Measurements from ENCODE around the gene CLIC3. TPM values are rescaled to one million over a fixed set of nuclear protein-coding genes. Genes with fewer than 3 reads are reported as not detected.

The CLIC3 gene
- total RNA-seq = 0.20 and 0.73 TPM in 2 replicates

GRCh38 chr9:136996361-136997292, at the start of gene CLIC3:
Gene CLIC3 (minus strand): TSS chr9:136996568. CDS start chr9:136996543, 25 bp downstream.

GRCh38 chr9:137031904-137032640, 35.7 kb upstream of the CLIC3 start, which contains the start of gene FUT7:
Gene FUT7 (minus strand): TSS chr9:137032088. CDS start chr9:137031991, 97 bp downstream.

DNA sequence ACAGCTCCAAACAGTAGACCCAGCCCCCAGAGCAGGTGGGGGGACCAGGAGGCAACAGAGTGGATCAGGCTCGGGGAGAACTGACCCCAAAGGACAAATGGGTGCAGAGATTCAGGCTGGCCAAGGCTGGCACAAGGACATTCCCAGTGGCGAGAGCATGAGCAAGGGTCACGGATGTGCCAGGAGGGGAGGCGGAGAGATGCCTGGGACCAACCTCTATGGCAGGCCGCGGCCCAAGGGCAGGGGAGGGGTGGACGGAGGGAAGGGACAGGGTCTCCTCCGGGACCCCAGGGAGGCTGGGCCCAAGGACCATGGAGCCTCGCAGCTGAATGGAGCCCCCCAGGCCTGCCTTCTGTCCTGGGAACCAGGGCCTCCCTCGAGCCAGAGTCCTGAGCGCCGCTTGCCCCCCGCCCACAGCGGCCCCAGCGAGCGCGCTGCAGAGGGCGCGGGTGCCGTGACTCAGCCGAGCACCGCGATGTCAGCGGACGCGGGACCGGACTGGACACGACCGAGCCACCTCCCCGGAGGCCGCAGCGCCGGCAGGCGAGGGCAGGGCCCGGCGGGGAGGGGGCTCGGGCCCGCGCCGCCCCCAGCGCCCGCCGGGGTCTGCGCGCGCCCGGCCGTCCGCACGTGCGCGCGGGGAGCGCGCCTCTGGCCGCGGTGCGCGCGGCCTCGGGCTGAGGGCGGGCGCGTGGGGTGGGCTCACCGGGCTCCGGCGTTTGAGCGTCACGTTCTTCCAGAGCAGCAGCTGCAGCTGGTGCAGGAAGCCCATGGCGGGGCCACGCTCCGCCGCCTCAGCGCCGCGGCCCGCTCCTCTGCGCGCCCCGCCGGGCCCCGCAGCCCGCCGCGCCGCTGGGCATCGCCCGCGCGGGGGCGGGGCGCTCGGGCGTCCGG, 31.2 kb upstream of the CLIC3 start, which contains the start of gene ABCA2:
Gene ABCA2 (minus strand): TSS at position 869 of the 894 bp plus-strand sequence. CDS start 97 bp downstream, at position 772.

GRCh38 chr9:136991993-136992818, 4.2 kb downstream of the CLIC3 start, which contains the start of gene PAXX:
Gene PAXX (plus strand): TSS chr9:136992422. CDS start chr9:136992444, 22 bp downstream.

DNA sequence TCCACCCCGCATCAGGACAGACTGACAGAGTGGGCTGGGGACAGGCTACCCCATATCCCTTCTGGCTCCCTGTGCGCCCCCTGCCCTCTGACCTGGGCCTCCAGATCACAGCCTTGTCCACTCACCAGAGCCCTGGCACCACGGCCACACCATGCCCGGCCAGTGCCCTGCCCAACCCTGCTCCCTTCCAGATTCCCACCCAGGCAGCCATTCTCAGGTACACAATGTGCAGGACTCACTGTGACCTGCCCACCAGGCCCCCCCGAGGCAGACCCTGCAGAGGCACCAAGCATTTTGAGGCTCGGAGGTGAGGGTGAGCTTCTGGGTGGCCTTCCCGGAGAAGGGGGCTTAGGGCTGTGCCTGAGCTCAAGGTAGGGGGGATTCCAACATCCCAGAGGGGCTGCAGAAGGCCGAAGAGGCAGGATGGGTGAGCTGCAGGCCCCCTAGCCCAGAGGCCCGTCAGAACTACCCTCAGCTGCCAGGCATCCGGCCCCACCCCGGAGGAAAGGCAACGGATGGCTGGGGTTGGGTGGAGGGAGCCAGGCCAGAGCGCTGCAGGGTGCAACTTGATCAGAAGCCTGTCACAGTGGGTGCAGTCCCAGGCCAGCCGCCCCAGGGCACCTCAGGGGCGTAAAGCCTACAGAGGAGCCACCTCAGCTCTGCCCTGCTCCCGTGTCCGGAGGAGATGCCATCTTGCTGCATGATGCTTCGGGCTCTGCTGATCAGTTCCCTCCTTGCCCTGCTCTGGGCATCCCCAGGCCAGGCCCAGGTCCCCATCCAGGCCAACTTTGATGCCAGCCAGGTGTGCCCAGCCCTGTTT, 13.9 kb downstream of the CLIC3 start, which contains the start of gene LCNL1:
Gene LCNL1 (plus strand): TSS at position 762 of the 820 bp plus-strand sequence. CDS start 594 bp downstream, outside the sequence.

GRCh38 chr9:136977223-136977622, 19.1 kb downstream of the CLIC3 start, which contains the start of gene PTGDS:
Gene PTGDS (plus strand): TSS chr9:136977504. CDS start chr9:136977579, 75 bp downstream.

DNA sequence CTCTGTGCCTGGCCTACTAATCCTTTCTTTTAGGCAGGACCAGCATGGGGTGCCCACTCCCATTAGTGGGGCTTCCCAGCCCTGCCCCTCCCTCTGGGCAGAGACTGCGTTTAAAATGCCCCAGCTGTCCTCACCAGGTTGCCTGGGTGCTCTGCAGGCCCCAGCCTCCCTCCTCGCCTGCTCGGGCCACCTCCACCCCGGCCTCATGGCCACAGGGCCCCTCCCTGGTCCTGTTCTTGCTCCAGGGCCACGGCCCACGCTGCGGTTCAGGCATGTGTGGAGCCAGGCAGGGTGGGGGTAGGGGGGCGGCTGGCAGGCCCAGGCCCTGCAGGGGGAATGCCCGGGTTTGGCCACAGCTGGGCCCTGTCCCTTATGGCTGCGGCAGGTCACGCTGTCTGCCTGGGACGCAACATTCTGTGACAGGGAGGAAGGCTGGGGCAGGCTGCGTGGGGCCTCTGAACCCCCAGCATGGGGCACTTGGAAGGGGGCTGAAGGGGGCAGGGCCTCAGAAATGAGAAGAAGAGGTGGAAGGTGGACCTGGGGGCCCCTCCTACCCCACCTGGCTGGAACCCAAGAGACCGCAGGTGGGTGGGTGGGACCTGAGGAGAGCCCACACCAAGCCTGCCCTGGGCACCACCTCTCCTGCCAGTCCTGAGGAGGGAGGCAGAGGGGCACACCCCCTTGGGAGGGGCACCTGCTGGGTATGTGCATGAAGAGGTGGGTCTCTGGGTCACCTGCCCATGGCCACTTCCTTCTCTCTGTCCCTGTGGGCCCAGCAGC, 44.6 kb downstream of the CLIC3 start, which contains the start of gene LCN12:
Gene LCN12 (plus strand): TSS at position 733 of the 780 bp plus-strand sequence. CDS start 55 bp downstream, outside the sequence.

Other genes with a start within 250 kb of the CLIC3 start
- gene LCN6, start 248.0 kb downstream of the CLIC3 start, total RNA-seq = not detected in 2 replicates
- gene LCN8, start 238.3 kb downstream of the CLIC3 start, total RNA-seq = not detected in 2 replicates
- not detected in 2 replicates for gene LCN15, start 232.1 kb downstream of the CLIC3 start, total RNA-seq
- 31.3 and 40.8 TPM in 2 replicates for gene TMEM141, start 205.2 kb downstream of the CLIC3 start, total RNA-seq
- 0.20 and 0.37 TPM in 2 replicates for gene CCDC183, start 200.2 kb downstream of the CLIC3 start, total RNA-seq
- gene RABL6, start 188.6 kb downstream of the CLIC3 start, total RNA-seq = 44.5 and 80.5 TPM in 2 replicates
- 0.73 and 0.98 TPM in 2 replicates for gene AJM1, start 154.1 kb downstream of the CLIC3 start, total RNA-seq
- gene PHPT1, start 147.2 kb downstream of the CLIC3 start, total RNA-seq = 44.0 and 77.5 TPM in 2 replicates
- gene MAMDC4, start 144.2 kb downstream of the CLIC3 start, total RNA-seq = 0.73 and 1.8 TPM in 2 replicates
- gene EDF1, start 130.3 kb downstream of the CLIC3 start, total RNA-seq = 107 and 187 TPM in 2 replicates
- gene TRAF2, start 110.1 kb downstream of the CLIC3 start, total RNA-seq = 9.2 and 10.8 TPM in 2 replicates
- 125 TPM in 2 replicates for gene FBXW5, start 51.8 kb downstream of the CLIC3 start, total RNA-seq
- not detected in 2 replicates for gene C8G, start 51.3 kb downstream of the CLIC3 start, total RNA-seq
- not detected in 2 replicates for gene LCN12, start 44.3 kb downstream of the CLIC3 start, total RNA-seq
- 0.59 and 4.8 TPM in 2 replicates for gene PTGDS, start 19.1 kb downstream of the CLIC3 start, total RNA-seq
- under 0.01 and 0.37 TPM in 2 replicates for gene LCNL1, start 13.6 kb downstream of the CLIC3 start, total RNA-seq
- gene PAXX, start 4.1 kb downstream of the CLIC3 start, total RNA-seq = 13.9 and 14.3 TPM in 2 replicates
- gene ABCA2, start 31.7 kb upstream of the CLIC3 start, total RNA-seq = 15.4 and 19.5 TPM in 2 replicates
- not detected in 2 replicates for gene FUT7, start 35.5 kb upstream of the CLIC3 start, total RNA-seq
- 18.8 and 24.3 TPM in 2 replicates for gene NPDC1, start 49.6 kb upstream of the CLIC3 start, total RNA-seq
- not detected in 2 replicates for gene ENTPD2, start 57.5 kb upstream of the CLIC3 start, total RNA-seq
- 6.6 and 8.2 TPM in 2 replicates for gene SAPCD2, start 74.0 kb upstream of the CLIC3 start, total RNA-seq
- gene UAP1L1, start 80.9 kb upstream of the CLIC3 start, total RNA-seq = 12.1 and 18.8 TPM in 2 replicates
- 45.5 and 52.2 TPM in 2 replicates for gene MAN1B1, start 90.4 kb upstream of the CLIC3 start, total RNA-seq
- gene DPP7, start 118.2 kb upstream of the CLIC3 start, total RNA-seq = 77.2 and 112 TPM in 2 replicates
- gene GRIN1, start 142.6 kb upstream of the CLIC3 start, total RNA-seq = not detected in 2 replicates
- gene LRRC26, start 173.5 kb upstream of the CLIC3 start, total RNA-seq = not detected in 2 replicates
- gene TMEM210, start 175.5 kb upstream of the CLIC3 start, total RNA-seq = 0.20 TPM in 1 of 2 replicates, not detected in the other
- gene ANAPC2, start 192.0 kb upstream of the CLIC3 start, total RNA-seq = 23.5 and 28.7 TPM in 2 replicates
- 56.1 and 64.7 TPM in 2 replicates for gene SSNA1, start 192.1 kb upstream of the CLIC3 start, total RNA-seq
- gene TPRN, start 204.2 kb upstream of the CLIC3 start, total RNA-seq = 6.2 and 11.9 TPM in 2 replicates
- 32.0 and 34.6 TPM in 2 replicates for gene TMEM203, start 209.1 kb upstream of the CLIC3 start, total RNA-seq
- 6.2 and 8.4 TPM in 2 replicates for gene NDOR1, start 209.1 kb upstream of the CLIC3 start, total RNA-seq
- gene RNF208, start 225.7 kb upstream of the CLIC3 start, total RNA-seq = not detected in 2 replicates
- 0.37 and 0.39 TPM in 2 replicates for gene CYSRT1, start 228.6 kb upstream of the CLIC3 start, total RNA-seq
- gene RNF224, start 230.9 kb upstream of the CLIC3 start, total RNA-seq = not detected in 2 replicates
- gene SLC34A3, start 234.3 kb upstream of the CLIC3 start, total RNA-seq = not detected in 2 replicates
- gene TUBB4B, start 244.7 kb upstream of the CLIC3 start, total RNA-seq = 230 and 358 TPM in 2 replicates